Measurements from ENCODE around the gene AUTS2.

The AUTS2 gene

GRCh38 chr7:69795932-69796331 lies 197.7 kb downstream of the AUTS2 start:
- no peak overlapping the region for H3K4me3 ChIP-seq (ENCODE audit: low read depth, low read length)
- TF ChIP-seq CTCF (IDR thresholded peaks at IDR 0.05; ENCODE audit: borderline replicate concordance, insufficient read depth, low read depth, low read length), result no peak

- TF ChIP-seq CTCF (IDR thresholded peaks at IDR 0.05; ENCODE audit: borderline replicate concordance, insufficient read depth, low read depth, low read length), result no peak
- H3K4me3 ChIP-seq (ENCODE audit: low read depth, low read length), result no peak overlapping the region
Measured at GRCh38 chr7:69796416-69796815, 198.1 kb downstream of the AUTS2 start.

GRCh38 chr7:69799048-69799697 lies 200.9 kb downstream of the AUTS2 start:
- TF ChIP-seq CTCF (IDR thresholded peaks at IDR 0.05; ENCODE audit: borderline replicate concordance, insufficient read depth, low read depth, low read length), result no peak
- H3K4me3 ChIP-seq (ENCODE audit: low read depth, low read length), result no peak overlapping the region

GRCh38 chr7:69799990-69800389 lies 201.7 kb downstream of the AUTS2 start:
- no peak overlapping the region for H3K4me3 ChIP-seq (ENCODE audit: low read depth, low read length)
- no peak for TF ChIP-seq CTCF (IDR thresholded peaks at IDR 0.05; ENCODE audit: borderline replicate concordance, insufficient read depth, low read depth, low read length)

GRCh38 chr7:69800495-69800894 lies 202.2 kb downstream of the AUTS2 start:
- no peak for TF ChIP-seq CTCF (IDR thresholded peaks at IDR 0.05; ENCODE audit: borderline replicate concordance, insufficient read depth, low read depth, low read length)
- H3K4me3 ChIP-seq (ENCODE audit: low read depth, low read length), result no peak overlapping the region

- H3K4me3 ChIP-seq (ENCODE audit: low read depth, low read length), result no peak overlapping the region
- TF ChIP-seq CTCF (IDR thresholded peaks at IDR 0.05; ENCODE audit: borderline replicate concordance, insufficient read depth, low read depth, low read length), result no peak
Measured at GRCh38 chr7:69801729-69802682, 203.7 kb downstream of the AUTS2 start.

All from GM12875 (cell line).